ENCODE data around the gene DOCK6.

The DOCK6 gene

DNA sequence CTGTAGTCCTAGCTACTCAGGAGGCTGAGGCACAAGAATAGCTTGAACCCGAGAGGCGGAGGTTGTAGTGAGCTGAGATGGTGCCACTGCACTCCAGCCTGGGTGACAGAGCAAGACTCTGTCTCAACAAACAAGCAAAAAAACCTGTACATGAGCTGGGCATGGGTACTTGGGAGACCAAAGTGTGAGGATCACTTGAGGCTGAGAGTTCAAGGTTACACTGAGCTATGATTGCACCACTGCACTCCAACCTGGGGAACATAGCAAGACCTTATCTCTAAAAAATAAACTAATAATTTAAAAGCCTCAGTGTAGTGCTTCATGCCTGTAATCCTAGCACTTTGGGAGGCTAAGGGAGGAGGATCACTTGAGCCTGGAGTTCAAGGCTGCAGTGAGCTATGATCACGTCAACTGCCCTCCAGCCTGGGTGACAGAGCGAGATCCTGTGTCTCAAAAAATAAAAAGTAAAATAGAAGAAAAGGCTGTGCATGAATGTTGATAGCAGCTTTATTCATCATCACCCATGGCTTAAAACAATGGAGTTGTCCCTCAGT, 12.3 kb upstream of the DOCK6 start:
- no peak for DNase-seq

DNA sequence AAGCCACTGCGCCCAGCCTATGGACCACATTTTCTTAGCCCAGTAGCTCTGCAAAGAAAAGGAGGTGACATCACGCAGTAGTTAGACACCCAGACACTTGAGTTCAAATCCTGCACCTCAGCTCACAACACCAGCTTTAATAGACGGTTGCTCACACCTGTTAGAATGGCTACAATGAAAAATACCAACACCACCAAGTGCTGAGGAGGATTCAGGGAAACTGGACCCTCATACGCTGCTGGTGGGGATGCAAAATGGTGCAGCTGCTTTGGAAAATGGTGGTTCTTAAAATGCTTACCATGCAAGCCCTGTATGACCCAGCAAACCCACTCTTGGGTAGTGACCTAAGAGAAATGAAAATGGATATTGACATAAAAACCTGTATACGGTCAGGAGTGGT, 11.7 kb upstream of the DOCK6 start:
- DNase-seq: no peak

- DNase-seq: no peak
Observed at GRCh38 chr19:11273296-11273695, 11.0 kb upstream of the DOCK6 start.

DNA sequence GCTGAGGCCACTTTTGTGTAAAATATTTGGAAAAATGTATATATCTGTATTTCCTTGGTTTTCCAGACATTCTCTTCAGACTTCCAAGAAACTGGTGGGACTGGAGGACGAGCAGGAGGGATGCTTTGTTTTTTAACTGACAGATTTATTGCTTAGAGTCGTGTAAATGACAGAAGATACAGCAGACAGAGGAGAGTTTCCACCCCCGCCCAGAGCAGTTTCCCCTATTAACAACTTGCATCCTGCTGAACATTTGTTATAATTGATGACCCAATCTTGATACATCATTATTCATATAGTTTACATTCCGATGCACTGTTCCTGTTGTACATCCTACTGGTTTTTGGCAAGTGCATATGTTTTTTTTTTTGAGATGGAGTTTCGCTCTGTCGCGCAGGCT, 7.1 kb upstream of the DOCK6 start:
- no peak for DNase-seq

DNA sequence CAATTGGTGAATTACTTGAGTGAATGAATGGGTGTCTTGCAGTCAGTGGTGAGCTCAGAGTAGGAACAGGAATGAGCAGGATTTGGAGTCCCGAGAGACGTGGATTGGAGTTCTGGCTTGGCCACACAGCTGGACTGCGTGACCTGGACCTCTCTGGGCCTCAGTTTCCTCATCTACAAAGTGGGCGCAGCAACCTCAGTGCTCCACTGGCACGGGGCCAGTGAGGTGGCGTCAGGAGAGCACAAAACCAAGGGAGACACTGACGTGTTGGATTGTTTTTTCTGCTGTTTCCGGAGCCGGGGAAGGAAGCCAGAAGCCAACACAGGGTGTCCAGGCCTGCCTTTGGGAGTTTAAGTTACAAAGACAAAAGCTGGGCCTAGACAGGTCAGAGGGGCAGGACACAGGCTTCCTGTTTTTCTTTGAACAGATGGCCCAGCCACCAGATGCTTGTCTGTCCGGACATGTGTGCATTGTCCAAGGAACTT, 6.5 kb upstream of the DOCK6 start:
- DNase-seq: no peak

DNA sequence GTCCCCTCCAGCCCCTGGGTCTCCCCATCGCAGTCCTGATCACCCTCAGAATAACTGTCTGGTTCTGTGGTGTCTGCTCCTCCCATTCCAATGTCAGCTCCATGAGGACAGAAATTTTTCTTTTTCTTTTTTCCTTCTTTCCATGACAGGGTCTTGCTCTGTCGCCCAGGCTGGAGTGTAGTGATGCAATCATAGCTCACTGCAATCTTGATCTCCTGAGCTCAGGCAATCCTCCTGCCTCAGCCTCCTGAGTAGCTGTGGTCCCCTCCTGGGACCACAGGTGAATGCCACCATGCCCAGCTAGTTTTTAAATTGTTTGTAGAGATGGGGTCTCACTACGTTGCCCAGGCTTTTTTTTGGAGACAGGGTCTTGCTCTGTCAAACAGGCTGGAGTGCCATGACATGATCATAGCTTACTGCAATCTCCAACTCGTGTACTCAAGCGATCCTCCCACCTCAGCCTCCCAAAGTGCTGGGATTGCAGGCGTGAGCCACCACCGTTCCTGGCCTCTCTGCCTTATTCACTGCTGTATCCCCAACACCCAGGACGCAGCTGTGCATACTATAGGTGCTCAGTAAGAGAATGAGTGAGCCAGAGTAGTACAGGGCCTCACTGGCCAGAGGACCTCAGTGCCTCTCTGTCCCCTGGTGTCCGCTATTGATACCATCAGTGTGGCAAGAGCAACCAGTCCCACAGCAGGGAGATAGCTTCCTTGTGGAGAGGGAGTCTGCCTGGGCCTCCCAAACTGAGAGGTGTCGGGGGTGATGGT, 5.2 kb upstream of the DOCK6 start:
- DNase-seq: no peak

DNA sequence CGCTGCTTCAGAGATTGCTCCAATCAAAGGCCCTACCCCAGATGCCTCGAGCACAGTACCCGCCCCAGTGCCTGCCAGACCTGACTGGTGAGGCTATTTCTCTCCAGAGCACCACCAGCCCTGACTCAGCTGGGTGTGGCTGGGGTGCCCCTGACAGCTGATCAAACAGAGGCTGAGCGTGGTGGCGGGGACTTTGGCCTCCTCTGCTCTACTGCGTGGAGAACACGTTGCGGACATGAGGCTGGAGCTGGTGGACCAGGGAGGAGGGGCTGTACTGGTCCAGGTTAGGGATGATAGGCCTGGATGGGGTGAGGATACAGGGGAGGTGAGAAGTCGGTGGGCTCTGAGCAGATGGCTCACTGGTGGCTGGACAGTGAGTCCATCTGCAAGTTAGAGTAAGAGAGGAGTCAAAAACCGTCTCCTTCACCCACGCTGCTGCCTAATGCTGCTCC, 3.5 kb upstream of the DOCK6 start:
- no peak for DNase-seq

- DNase-seq: no peak
Observed at GRCh38 chr19:11265177-11265784, 3.0 kb upstream of the DOCK6 start.

- DNase-seq: no peak
Observed at GRCh38 chr19:11264452-11265176, 2.3 kb upstream of the DOCK6 start.

DNA sequence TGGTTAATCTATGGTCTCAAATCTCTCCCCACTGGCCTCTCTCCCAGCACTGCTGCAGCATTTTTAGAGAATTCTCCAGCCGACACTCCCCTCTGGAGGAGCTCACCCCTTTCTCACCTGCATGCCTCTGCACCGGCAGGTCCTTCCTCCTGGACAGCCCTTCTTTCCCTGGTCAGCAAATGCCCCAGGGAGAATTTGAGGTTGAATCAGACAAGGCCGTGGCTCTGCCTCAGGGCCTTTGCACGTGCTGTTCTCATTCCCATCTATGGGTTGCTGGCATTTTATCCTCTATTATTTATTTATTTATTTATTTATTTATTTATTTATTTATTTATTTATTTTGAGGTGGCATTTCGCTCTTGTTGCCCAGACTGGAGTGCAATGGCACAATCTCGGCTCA, 1.4 kb upstream of the DOCK6 start:
- DNase-seq: no peak

GRCh38 chr19:11261431-11261970, 823 bp downstream of the DOCK6 start:
- no peak for DNase-seq

DNA sequence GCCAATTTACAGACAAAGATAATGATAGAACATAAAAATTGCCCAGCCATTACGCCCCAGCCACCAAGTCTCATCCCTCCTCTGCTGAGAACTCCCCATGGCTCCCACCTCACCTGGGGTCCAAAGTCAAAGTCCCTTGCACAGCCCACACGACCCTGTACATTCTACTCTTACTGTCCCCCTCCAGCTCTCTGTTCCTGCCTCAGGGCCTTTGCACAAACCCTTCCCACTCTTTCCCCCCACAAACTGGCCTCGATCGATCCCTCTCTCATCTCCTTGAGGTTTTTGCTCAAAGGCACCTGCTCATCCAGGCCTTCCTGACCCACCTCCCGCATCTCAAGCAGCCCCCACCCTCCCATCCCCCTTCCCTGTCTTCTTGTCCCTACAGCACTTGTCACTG, 1.3 kb downstream of the DOCK6 start:
- no peak for DNase-seq

DNA sequence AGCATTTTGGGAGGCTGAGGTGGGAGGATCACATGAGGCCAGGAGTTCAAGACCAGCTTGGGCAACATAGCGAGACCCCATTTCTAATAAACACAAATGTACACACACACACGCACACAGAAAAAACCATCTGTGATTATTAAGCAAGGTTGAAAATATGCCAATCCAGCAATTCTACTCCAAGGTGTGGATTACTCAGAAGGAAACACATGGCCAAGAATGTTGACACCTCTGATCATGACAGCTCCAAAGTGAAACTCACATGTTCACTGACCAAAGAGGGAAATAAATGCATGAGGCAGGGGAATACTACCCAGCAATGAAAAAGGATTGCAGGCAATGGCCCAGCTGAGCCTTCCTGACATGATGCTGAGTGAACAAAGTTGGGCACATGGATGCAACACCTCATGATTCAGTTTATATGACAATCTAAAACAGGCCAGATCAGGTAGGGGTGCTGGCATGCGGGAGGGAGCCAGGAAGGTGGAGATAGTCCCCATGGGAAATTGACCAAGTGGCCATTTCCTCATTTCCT, 4.4 kb downstream of the DOCK6 start:
- no peak for DNase-seq

GRCh38 chr19:11256189-11256588, 6.1 kb downstream of the DOCK6 start:
- DNase-seq: no peak

DNA sequence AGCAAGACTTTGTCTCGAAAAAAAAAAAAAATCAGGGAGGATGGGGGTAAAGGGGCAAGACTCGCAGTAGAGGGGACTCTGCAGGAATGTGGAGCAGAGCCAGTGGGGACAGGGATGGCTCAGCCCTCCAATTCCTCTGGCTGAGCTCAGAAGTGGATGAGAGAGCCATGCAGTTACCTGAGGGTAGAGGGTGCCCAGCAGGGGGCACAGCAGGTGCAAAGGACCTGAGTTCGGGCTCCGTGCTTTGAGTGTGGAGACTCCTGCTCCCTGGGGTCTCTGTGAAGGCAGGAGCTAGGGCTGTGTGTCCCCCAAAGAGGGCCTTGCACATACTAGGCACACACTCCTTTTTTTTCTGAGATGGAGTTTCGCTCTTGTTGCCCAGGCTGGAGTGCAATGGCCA, 7.7 kb downstream of the DOCK6 start:
- no peak for DNase-seq

DNA sequence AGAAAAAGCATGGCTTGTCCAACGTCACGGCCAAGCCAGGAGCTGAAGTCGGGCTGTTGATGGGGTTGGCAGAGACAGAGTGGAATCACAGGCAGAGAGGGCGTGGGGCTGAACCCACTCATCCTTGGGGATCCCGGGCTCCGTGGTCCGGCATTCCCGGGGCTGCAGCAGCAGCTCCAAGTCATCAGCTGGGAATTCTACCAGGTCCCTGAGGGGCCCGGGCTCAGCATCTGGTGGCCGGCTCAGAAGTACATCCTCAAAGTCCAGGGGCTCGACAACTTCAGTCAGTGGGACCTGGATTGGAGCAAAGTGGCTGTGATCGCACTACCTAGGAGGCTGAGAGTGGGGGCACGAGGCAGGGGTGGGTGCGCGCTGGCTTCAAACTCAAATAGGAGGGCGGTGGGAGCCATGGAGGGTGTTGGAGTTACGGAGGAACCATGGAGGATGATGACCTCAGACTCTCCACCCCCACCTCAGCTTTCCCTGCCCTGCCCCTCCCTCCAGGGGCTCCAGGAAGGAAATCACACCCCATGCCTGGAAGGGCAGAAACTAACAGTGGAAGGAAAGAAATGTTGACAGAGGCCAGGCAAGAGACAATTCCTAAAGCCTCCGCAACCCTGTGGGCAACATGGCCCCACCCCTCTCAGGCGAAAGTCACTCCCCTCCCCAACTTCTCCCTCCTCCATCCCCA, 9.5 kb downstream of the DOCK6 start:
- no peak for DNase-seq

GRCh38 chr19:11251650-11252314, 10.5 kb downstream of the DOCK6 start:
- no peak for DNase-seq

- no peak for DNase-seq
Observed at GRCh38 chr19:11251217-11251616, 11.1 kb downstream of the DOCK6 start.

- no peak for DNase-seq
Observed at GRCh38 chr19:11248852-11249251, 13.5 kb downstream of the DOCK6 start.

GRCh38 chr19:11247934-11248333, 14.4 kb downstream of the DOCK6 start:
- no peak for DNase-seq

DNA sequence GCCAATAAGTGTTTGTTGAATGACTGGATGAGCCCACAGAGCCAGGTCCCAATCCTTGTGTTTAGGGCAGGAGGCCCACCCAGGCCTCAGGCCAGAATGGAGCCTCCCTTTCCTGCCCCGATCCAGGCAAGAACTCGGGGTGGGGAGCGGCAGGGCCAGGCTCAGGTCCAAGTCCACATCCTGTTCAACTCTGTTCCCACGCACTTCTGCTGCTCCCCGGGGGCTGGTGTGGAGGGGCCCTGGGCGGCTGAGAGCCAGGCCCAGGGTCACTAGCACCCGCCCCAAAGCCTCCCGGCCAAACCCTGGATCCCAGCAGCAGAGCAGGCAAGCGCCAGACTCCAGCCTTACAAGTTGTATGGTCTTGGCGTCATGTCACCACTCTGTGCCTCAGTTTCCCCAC, 14.9 kb downstream of the DOCK6 start:
- DNase-seq: no peak

DNA sequence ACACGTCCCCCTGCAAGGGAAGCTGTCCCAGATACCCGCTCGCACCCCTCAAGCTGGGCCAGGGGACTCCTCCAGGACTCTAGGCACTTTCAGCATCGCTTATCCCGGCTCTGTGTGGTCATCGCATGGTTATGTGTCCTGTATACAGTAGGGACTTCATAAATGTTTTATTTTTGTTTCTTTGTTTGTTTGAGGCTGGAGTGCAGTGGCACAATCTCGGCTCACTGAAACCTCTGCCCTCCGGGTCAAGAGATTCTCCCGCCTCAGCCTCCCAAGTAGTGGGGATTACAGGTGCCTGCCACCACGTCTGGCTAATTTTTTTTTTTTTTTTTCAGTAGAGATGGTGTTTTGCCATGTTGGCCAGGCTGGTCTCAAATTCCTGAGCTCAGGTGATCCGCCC, 15.4 kb downstream of the DOCK6 start:
- DNase-seq: no peak
